Measurements from ENCODE around the gene ABTB2.
"Not testable (repeated sequence)": the region's sequence is repeated elsewhere in the genome, so short reads cannot be mapped to it uniquely, and the experiment has no call there.

ABTB2 gene

DNA sequence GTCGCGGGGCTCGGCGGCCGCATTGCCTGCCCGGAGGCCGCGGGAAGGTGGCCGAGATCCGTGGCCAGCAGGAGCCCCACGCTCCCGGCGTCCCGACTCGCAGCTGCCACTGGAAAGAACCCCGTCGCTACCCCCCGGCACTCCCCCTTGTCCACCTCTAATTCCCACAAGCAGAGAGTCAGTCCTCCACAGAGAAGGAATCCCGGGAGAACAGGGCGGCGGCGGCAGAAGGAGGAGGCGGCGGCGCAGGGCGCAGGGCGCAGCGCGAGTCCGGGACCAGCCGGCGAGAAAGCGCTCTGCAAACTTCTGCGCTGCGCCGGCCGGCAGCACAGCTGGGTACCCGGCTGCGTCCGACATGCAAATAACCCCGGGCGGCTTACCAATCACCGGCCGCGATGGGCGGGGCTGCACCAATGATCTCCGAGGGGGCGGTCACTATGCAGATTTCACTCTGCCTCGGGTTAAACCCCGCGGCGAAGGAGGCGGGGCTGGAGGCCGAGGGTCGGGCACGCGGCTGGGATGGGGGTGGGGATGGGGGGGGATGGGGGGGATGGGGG lies at the start of gene ABTB2:
ABTB2 (minus strand) TSS at position 310 of the 557 bp plus-strand sequence.
- DNase-seq (ENCODE audit: low read depth in 3 of 3, low spot score in 1 of 3) = peak; percentile 84 to 95 (median 90)

DNA sequence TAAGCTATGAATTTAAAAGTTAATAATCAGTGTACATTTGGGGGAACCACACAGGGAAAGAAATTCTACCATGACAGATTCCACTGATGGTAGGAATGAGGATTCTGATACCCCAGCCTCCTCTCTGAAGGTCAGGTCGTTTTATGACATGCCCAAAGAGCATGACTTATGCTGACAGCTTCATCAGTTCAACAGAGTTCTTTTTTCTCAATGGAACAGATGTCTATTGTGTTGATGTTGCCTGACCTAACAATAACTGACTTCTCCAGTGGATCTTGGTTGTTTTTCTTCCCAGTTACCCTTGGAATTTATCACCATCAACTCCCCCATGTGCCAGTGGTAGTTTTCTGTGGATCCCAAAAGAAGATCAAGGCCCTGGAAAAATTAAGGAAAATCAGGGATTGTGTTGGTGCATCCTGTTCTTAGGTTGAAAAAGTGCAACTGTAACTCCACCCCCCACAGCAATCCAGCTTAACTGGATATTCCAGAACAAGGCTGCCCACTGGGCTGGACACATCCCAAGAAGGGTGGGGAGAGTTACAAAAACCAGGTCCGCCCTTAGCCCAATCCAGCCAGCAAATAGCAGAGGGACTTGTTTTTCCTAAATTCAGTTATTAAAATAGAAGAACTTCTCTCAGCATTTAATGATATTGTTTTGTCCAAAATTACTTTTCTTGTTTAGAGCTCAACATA lies 49.5 kb upstream of the ABTB2 start:
- DNase-seq (ENCODE audit: low read depth in 3 of 3, low spot score in 1 of 3) = no peak

DNA sequence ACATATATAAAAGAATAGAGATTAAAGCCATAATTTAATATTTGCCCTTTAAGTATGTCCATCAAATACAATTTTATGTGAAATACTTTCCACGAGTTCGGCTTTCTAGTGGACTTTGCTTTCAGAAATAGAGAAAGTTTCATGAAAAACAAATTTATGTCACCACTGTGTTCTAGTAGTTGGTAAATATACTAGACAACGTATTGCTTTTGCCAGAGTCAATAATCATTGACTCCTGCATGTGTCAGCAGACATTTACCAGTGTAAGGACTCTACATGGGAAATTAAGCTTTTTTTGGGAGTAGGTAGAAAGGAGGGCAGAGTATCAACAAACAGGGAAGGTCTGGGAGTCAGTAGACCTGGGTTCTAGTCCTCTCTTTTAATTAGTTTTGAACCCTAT lies 48.6 kb upstream of the ABTB2 start:
- DNase-seq (ENCODE audit: low read depth in 3 of 3, low spot score in 1 of 3) = no peak

DNA sequence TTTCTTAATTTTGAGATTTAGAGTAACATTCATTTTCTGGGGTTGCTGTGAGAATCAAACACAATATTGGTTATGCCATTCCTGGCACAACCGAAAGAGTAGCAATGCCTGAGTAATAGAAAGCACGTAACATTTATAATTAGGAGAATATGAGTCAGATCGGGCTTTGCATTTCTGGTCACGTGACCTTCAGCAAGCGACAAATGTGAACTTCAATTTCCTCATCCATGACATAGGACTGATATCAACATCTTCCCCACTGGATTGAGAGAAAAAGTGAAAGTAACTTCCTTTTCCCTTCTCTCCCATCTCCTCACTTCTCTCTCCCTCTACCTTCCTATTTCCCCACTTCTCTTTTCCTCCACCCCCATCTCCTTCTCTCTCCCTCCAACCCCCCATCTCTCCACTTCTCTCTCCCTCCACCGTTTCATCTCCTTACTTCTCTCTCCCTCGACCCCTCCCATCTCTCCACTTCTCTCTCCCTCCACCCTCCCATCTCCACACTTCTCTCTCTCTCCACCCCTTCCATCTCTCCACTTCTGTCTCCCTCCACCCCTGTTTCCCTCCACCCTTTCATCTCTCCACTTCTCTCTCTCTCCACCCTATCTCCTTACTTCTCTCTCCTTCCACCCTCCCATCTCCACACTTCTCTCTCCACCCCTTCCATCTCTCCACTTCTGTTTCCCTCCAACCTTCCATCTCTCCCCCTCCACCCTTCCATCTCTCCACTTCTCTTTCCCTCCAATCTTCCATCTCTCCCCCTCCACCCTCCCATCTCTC lies 47.5 kb upstream of the ABTB2 start:
- no peak for DNase-seq (ENCODE audit: low read depth in 3 of 3, low spot score in 1 of 3)

DNA sequence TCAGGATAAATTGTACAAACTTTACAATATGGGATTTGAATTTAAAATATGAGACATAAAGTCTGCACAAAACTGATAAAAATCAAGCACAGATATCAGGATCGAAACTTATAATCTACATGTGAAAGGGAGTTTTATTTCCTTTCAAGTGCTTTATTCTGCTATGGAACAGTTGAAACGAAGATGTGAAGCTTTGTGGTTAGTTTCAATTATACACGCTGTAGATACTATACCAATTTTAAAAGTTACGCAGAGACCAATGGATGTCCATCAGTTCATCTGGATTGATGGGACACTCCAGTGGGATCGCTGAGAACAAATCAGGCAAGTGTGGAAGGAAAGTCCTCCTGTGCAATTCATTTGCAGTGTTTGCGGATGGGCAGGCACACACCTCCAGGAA lies 46.5 kb upstream of the ABTB2 start:
- DNase-seq (ENCODE audit: low read depth in 3 of 3, low spot score in 1 of 3) = no peak

DNA sequence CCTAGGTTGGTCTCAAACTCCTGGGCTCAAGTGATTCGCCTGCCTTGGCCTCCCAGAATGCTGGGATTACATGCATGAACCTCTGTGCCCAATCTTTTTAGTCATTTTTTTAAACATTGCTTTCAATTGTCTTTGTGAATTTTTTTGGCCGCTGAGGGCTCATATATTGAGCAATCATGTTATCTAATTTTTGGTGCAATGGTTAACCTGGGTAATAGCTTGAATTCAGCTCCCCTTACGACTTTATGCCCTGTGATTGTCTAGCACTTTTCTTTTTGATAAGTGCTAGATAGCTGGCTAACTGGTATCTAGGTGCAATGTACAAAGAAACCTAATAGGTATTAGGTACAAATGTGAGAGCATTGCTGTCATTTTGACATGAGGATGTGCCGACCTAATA lies 45.6 kb upstream of the ABTB2 start:
- DNase-seq (ENCODE audit: low read depth in 3 of 3, low spot score in 1 of 3) = no peak

DNA sequence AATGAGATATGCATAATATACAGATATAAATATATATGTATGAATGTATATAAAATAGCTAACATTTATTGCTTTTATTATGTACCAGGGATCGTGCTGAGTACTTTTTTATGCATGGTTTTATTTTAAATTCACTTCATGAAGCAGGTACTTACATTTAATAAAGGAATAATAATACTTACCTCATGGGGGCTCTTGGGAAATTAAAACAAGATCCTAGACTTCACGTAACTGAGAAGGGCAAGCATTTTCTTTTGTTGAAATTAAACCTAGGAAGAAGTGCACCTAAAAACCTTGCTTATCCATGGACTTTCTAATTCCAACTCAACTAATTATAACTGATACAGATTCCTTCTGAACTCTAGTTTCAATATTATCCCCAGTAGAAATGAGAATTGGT lies 40.0 kb upstream of the ABTB2 start:
- no peak for DNase-seq (ENCODE audit: low read depth in 3 of 3, low spot score in 1 of 3)

DNA sequence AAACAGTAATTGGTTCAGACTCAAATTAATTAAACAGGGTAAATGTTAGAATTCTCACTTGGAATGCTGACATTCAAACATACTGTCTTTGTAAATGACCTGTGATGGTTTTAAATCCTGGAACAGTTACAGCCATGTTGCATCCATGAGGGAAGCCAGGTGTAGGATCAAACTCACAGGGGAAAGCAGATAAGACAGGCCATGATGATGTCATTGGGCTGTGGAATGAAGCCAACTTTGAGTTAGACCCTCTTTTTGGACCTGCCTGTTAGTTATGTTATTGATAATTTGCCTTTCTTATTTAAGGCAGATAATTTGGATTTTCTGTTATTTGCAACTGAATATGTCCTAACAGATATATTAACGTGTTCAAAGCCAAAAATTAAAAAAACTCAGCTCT lies 39.3 kb upstream of the ABTB2 start:
- DNase-seq (ENCODE audit: low read depth in 3 of 3, low spot score in 1 of 3) = no peak

DNA sequence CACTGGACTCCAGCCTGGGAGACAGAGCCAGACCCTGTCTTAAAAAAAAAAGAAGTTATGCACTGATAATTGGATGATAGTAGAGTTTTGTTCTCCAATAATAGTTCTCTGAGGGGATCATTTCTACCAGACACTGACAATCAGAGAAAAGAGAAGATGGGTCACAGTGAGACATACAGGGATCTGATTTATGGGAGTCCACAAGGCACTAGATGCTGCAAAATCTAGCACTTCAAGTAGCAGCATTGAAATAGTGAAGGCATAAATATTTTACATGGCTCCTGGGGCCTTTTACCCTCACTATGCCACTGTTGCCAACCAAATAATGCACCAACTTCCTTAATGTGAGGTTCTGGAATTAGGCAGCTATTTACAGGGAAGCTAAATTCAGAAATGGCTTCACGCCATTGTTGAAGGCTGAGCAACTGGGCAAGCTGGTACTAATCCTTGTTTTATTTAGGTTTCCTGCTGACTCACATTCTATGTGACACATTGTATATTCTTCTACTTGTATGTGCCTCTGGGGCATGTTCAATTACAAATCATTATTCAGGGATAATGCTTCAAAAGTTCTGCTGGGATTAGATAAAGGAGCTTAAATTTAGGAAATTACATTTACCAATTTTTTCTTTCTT lies 38.2 kb upstream of the ABTB2 start:
- DNase-seq (ENCODE audit: low read depth in 3 of 3, low spot score in 1 of 3) = no peak

DNA sequence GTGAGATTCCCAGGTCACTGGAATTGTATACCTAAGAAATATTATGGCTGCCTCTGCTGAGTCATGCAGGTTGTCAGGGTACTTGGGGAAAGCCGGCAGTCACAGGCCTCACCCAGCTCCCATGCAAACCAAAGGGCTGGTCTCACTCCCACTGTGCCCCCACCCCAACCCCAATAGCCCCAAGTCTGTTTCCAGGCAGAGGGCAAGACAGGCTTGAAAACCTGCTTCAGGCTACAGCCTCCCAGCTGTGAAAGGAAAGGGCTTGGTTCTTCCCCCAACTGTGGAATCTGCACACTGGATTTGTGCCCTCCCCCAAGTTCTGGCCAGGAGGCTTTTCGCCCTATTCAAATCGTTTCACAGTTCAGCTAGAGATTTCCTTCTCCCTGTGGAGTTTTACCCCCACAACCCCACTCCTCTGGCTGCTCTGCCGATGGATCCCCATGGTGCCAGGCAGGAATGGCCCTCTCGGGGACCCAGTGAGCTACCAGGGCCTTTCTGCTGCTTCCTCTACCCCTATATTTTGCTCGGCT lies 37.0 kb upstream of the ABTB2 start:
- no peak for DNase-seq (ENCODE audit: low read depth in 3 of 3, low spot score in 1 of 3)

DNA sequence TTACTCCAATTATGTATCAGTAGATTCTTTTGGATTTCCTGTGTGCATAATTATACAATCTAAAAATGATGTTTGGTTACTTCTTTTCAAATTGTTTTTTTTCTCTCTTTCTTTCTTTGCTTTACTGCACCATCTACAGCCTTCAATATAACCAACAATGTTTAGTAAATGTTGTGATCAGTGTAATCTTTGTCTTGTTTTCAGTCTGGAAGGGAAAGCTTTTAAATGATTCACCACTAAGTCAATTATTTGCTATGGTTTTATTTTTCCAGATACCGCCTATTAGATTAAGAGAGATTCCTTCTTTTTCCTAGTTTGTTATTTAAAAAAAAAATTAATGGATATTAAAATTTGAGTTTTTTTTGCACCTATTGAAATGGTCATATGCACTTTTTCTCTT lies 29.8 kb upstream of the ABTB2 start:
- DNase-seq (ENCODE audit: low read depth in 3 of 3, low spot score in 1 of 3) = no peak

DNA sequence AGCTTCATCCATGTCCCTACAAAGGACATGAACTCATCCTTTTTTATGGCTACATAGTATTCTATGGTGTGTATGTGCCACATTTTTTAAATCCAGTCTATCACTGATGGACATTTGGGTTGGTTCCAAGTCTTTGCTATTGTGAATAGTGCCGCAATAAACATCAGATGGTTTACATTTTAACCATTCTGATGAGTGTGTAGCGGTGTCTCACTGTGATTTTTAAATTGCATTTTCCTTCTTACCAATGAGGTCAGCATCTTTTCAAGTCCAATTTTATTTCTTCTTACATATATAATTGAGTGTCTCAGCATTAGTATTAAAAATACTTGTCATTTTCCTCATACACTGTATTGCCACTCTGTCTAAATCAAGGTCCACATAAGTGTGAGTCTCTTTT lies 28.5 kb upstream of the ABTB2 start:
- DNase-seq (ENCODE audit: low read depth in 3 of 3, low spot score in 1 of 3) = not testable (repeated sequence)

DNA sequence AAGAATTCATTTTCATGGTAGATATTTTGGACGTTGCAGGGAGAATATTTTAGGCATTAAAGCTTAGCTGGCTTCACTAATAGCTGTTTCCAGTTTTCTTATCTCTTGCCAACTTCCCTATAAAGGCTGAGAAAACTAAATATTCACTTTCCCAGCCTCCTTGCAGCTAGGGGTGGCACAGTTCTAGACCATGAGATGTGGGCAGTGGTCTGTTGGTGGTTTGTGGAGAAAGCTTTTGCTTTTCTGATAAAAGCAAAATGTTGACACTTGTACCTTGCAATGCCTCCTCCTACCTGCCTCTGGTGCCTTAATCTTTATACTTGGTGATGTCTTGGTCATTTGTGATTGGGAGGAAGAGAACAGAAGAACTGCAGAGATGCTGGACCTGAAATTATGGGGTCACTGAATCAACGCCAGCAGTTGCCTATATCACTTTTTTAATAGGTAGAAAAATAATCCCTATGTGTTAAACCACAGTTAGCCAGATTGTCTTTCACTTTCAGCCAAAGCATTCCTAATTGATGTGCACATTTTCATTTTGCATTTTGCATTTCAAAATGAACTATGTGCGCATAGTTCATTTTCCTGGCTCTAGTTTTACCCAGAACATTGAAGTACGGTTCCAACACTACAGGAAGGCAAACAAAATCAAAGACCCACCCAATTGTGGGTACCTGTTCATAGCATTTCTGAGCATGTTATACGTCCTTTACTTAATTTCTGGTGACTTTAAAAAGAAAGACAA lies 24.9 kb upstream of the ABTB2 start:
- no peak for DNase-seq (ENCODE audit: low read depth in 3 of 3, low spot score in 1 of 3)

DNA sequence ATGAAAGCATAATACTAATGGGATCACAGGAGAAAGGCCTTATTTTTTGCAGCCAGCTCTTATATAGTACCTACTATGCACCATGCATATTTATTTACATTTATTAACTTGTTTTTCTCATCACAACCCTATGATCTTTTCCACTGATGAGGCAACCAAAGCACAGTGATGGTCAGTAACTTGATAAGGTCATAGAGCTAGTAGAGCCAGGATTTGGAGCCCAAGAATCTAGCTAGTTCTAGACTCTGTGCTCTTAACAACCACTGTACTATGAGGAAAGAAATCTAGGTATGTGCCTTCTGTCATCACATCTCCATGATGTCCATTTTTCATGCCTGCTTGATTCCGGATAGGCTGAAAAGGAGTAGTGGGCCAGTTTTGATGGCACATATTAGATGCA lies 24.0 kb upstream of the ABTB2 start:
- no peak for DNase-seq (ENCODE audit: low read depth in 3 of 3, low spot score in 1 of 3)

DNA sequence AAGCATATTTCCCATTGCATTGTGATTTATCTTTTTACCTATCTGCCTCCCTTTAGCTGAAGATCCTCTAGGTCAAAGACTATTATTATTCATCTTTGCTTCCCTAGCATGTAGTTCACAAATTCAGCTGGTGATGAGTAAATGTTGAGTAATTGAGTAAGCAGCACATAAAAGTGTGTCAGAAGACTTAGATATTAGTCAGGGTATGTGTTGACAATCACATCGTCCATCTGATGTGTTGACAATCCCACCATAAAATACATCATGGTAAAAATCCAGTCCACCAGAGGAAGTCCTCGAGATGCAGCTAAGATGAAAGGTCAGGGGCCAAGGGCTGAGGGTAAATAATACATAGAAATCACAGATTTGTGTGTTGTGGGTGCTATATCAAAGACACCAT lies 22.9 kb upstream of the ABTB2 start:
- DNase-seq (ENCODE audit: low read depth in 3 of 3, low spot score in 1 of 3) = no peak

DNA sequence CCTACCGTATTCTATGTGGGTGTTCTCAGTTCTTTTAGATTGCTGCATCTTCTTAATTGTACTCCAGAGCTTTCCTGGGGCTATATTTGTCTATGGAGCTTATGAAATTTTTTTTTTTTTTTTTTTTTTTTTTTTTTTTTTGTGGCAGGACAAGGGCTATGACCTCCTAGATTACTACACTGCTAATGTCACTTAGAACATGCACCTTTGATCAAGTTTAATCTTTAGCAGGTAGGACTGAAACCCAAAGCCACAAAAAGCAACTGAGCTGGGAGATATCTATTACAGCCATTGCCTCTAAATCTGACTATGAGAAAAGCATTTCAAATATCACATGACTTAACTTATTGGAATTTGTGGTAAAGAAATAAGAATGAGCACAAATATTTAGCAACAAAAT lies 21.7 kb upstream of the ABTB2 start:
- DNase-seq (ENCODE audit: low read depth in 3 of 3, low spot score in 1 of 3) = no peak

DNA sequence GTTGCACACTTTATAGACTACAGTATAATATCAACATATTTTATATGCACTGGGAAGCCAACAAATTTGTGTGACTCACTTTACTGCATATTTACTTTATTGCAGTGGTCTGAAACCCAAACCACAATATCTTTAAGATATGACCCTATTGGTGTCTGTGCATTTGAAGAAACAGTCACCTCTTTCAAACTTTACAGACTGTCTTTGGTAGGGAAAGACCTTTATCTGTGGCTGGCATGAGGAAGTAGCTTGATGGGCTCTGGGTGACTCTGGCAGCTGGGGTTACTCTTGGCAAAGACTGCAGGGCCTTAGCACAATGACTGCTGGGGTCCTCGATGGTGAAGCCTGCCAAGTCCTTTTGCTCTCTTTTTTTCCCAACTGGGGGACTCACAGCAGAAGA lies 21.3 kb upstream of the ABTB2 start:
- no peak for DNase-seq (ENCODE audit: low read depth in 3 of 3, low spot score in 1 of 3)

DNA sequence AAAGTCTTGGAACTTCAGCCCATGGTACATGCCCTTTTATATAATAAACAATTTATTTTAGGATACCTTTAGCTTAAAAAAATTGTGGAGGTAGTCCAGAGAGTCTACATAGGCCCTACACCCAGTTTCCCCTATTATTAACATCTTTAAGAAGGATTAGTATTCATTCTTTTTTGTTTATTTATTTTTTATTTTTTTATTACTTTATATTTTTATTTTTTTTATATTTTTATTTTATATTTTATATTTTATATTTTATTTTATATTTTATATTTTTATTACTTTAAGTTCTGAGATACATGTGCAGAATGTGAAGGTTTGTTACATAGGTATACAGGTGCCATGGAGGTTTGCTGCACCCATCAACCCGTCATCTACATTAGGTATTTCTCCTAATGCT lies 15.9 kb upstream of the ABTB2 start:
- DNase-seq (ENCODE audit: low read depth in 3 of 3, low spot score in 1 of 3) = no peak

DNA sequence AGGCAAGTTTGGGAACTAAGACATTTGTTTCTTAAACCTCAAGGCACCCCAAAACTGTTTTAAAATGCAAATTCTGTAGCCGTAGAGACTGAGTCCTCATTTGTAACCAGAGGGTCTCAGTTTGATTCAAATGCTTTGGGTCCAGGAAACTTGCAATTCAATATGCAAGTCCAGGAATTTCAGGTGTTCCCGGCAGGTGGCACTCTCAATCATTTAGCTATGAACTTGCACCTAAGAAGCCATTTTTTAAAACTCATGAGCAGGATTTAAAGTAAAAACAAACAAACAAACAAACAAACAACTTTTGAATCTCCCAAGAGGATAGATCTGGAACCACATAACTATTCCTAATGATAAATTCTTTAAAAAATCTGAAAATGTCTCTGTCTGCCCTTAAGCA lies 8.7 kb upstream of the ABTB2 start:
- no peak for DNase-seq (ENCODE audit: low read depth in 3 of 3, low spot score in 1 of 3)

DNA sequence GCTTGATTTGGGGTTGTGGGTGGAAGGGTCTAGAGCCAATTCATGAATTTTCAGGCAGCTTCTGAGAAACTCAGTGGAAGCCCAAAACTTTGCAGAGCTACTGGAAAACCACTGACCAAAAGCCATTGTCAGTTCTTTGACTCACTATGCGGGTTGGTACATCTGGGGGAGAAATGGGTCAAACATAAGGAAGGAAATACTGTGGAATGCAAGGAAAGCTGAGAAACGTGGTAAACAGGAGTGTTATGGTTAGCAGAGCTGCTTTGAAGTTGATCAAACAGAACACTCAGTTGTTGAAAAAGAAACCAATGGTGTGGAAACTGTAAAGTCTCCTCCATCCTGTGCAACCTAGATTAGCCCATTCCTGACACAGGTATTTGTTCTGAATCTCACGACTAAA lies 6.3 kb upstream of the ABTB2 start:
- no peak for DNase-seq (ENCODE audit: low read depth in 3 of 3, low spot score in 1 of 3)

Data from stimulated activated CD4-positive, alpha-beta T cell treated with anti-CD3 and anti-CD28 coated beads, TNF-alpha, amount 100 ng/mL, for 1 hour (primary cell).